H1 (cell line): ENCODE measurements around the gene C20orf144. TPM values are rescaled to one million over a fixed set of nuclear protein-coding genes. Genes with fewer than 3 reads are reported as not detected.
"Not testable (repeated sequence)": the region's sequence is repeated elsewhere in the genome, so short reads cannot be mapped to it uniquely, and the experiment has no call there.

ENCODE experiments used
- CTCF ChIA-PET: fragments of 300-600 bp; sonication (Branson Sonifier 250); formaldehyde crosslinking; loops from one replicate; lab custom pipeline; 2021; ENCODE audit not compliant: partially characterized antibody; lab: Charles Lee
- POLR2A ChIA-PET: fragments of 300-600 bp; sonication (Branson Sonifier 250); formaldehyde crosslinking; loops from one replicate; lab custom pipeline; 2021; ENCODE audit warnings: inconsistent platforms; ENCODE audit not compliant: partially characterized antibody; lab: Charles Lee
- DNase-seq, 2 experiments: peaks; one replicate each; pipeline versions ENCODE4 v3.0.0 to v3.0.0-alpha.2; 2010 to 2022; ENCODE audit warnings: low spot score in 2 of 2, low read depth in 1 of 2, mixed read lengths in 1 of 2
- FAIRE-seq: peaks from 2 replicates; lab custom pipeline; 2011; peaks lifted over from hg19 to GRCh38; lab: Jason Lieb, UNC
- H2AFZ ChIP-seq: 2 replicates; pipeline ENCODE4 v1.8.1; 2012; ENCODE audit warnings: low read length, inconsistent platforms
- H2AK5ac ChIP-seq: 2 replicates; pipeline ENCODE4 v1.6.1; 2013; ENCODE audit warnings: low read depth, low read length
- H2BK120ac ChIP-seq: replicated peaks from 2 replicates; pipeline ENCODE3; 2013; ENCODE audit warnings: low read depth, low read length, inconsistent platforms
- H2BK12ac ChIP-seq: 2 replicates; pipeline ENCODE4 v1.6.1; 2013; ENCODE audit warnings: low read depth, low read length
- H2BK15ac ChIP-seq: 2 replicates; pipeline ENCODE4 v1.6.1; 2013; ENCODE audit warnings: low read length
- H2BK20ac ChIP-seq: 2 replicates; pipeline ENCODE4 v1.6.1; 2013; ENCODE audit warnings: low read length
- H2BK5ac ChIP-seq: 2 replicates; pipeline ENCODE4 v1.6.1; 2013; ENCODE audit warnings: low read depth, low read length
- H3K14ac ChIP-seq: 2 replicates; pipeline ENCODE4 v1.6.1; 2013; ENCODE audit warnings: inconsistent platforms; ENCODE audit not compliant: insufficient read length
- H3K18ac ChIP-seq: 2 replicates; pipeline ENCODE4 v1.6.1; 2013; ENCODE audit warnings: low read length; ENCODE audit errors: extremely low read depth
- H3K23ac ChIP-seq: 2 replicates; pipeline ENCODE4 v1.6.1; 2013; ENCODE audit warnings: inconsistent platforms; ENCODE audit not compliant: insufficient read length
- H3K23me2 ChIP-seq: 2 replicates; pipeline ENCODE4 v1.6.1; 2013; ENCODE audit warnings: low read depth, low read length
- H3K27ac ChIP-seq: 2 replicates; pipeline ENCODE4 v1.6.1; 2011; ENCODE audit warnings: low read depth, low read length, inconsistent platforms
- H3K27me3 ChIP-seq, 4 experiments: replicated peaks in 1 of 4; 1 replicate in 1 of 4; 2 replicates in 3 of 4; pipeline versions ENCODE4 v1.6.1 to v1.8.1; 2011 to 2013; ENCODE audit warnings: low read length in 3 of 4, mild to moderate bottlenecking in 3 of 4, inconsistent platforms in 2 of 4, mixed read lengths in 2 of 4, moderate library complexity in 1 of 4; ENCODE audit not compliant: control insufficient read depth in 3 of 4, insufficient read depth in 3 of 4; ENCODE audit errors: extremely low read depth in 1 of 4
- H3K36me3 ChIP-seq, 4 experiments: 2 replicates each; pipeline versions ENCODE4 v1.6.1 to v1.8.1; 2011 to 2013; ENCODE audit warnings: mild to moderate bottlenecking in 4 of 4, low read length in 3 of 4, moderate library complexity in 2 of 4, control low read depth in 1 of 4, inconsistent platforms in 1 of 4; ENCODE audit not compliant: insufficient read depth in 4 of 4, control insufficient read depth in 2 of 4
- H3K4ac ChIP-seq: replicated peaks from 2 replicates; pipeline ENCODE3; 2013; ENCODE audit warnings: low read length, low read depth, mixed read lengths, inconsistent platforms; ENCODE audit not compliant: insufficient read length
- H3K4me1 ChIP-seq, 4 experiments: replicated peaks in 1 of 4; 1 replicate in 1 of 4; 2 replicates in 3 of 4; pipeline versions ENCODE4 v1.6.1 to v1.8.1; 2011 to 2013; ENCODE audit warnings: low read length in 3 of 4, inconsistent platforms in 2 of 4, mixed read lengths in 1 of 4; ENCODE audit not compliant: insufficient read depth in 4 of 4, control insufficient read depth in 3 of 4
- H3K4me2 ChIP-seq, 2 experiments: 2 replicates each; pipeline versions ENCODE4 v1.6.1 to v1.8.1; 2011 to 2013; ENCODE audit warnings: low read depth in 2 of 2, low read length in 2 of 2, control low read depth in 1 of 2, inconsistent platforms in 1 of 2, mild to moderate bottlenecking in 1 of 2; ENCODE audit not compliant: insufficient read depth in 1 of 2
- H3K4me3 ChIP-seq, 4 experiments: fragments of 200-600, 300-600 bp in 1 of 4; sonication (generic), shearing (Covaris generic), sonication (Bioruptor Twin) in 1 of 4; 2 replicates each; pipeline versions ENCODE4 v1.5.1 to v1.8.1; 2011 to 2016; ENCODE audit warnings: low read length in 4 of 4, low read depth in 3 of 4, control low read depth in 2 of 4, inconsistent platforms in 2 of 4, mild to moderate bottlenecking in 2 of 4, mixed read lengths in 1 of 4, moderate library complexity in 1 of 4; ENCODE audit not compliant: insufficient read depth in 2 of 4; ENCODE audit errors: extremely low read depth in 1 of 4
- H3K56ac ChIP-seq: replicated peaks from 2 replicates; pipeline ENCODE3; 2013; ENCODE audit warnings: low read depth, mild to moderate bottlenecking, mixed read lengths, low read length, inconsistent platforms; ENCODE audit not compliant: insufficient read length
- H3K79me1 ChIP-seq: 2 replicates; pipeline ENCODE4 v1.6.1; 2013; ENCODE audit warnings: low read depth, low read length, control low read depth
- H3K79me2 ChIP-seq, 2 experiments: 2 replicates each; pipeline versions ENCODE4 v1.6.1 to v1.8.1; 2012 to 2013; ENCODE audit warnings: low read length in 2 of 2, mild to moderate bottlenecking in 2 of 2, inconsistent platforms in 1 of 2; ENCODE audit not compliant: insufficient read depth in 2 of 2, control insufficient read depth in 1 of 2
- H3K9ac ChIP-seq, 4 experiments: replicated peaks in 1 of 4; 1 replicate in 1 of 4; 2 replicates in 3 of 4; pipeline versions ENCODE4 v1.6.1 to v1.8.1; 2011 to 2013; ENCODE audit warnings: low read depth in 3 of 4, low read length in 3 of 4, control low read depth in 2 of 4, mild to moderate bottlenecking in 2 of 4, moderate library complexity in 2 of 4, inconsistent platforms in 1 of 4; ENCODE audit errors: extremely low read depth in 1 of 4
- H3K9me3 ChIP-seq, 2 experiments: 2 replicates each; pipeline versions ENCODE4 v1.6.1 to v1.8.1; 2012 to 2013; ENCODE audit warnings: mild to moderate bottlenecking in 2 of 2, moderate library complexity in 2 of 2, control low read depth in 1 of 2, inconsistent platforms in 1 of 2, low read depth in 1 of 2, low read length in 1 of 2, mixed read lengths in 1 of 2; ENCODE audit not compliant: insufficient read depth in 2 of 2
- H4K20me1 ChIP-seq, 2 experiments: replicated peaks in 1 of 2; 2 replicates each; pipeline versions ENCODE3 to v1.8.1; 2011 to 2013; ENCODE audit warnings: inconsistent platforms in 2 of 2, low read length in 2 of 2, mild to moderate bottlenecking in 1 of 2; ENCODE audit not compliant: insufficient read depth in 2 of 2, control insufficient read depth in 1 of 2
- H4K5ac ChIP-seq: 2 replicates; pipeline ENCODE4 v1.6.1; 2013; ENCODE audit warnings: low read length, low read depth, mixed read lengths, inconsistent platforms; ENCODE audit not compliant: insufficient read length
- H4K8ac ChIP-seq: 2 replicates; pipeline ENCODE4 v1.8.0; 2013; ENCODE audit warnings: mild to moderate bottlenecking, moderate library complexity, low read length, inconsistent platforms; ENCODE audit not compliant: insufficient read depth; ENCODE audit errors: extremely low read depth
- H4K91ac ChIP-seq: replicated peaks from 2 replicates; pipeline ENCODE3; 2013; ENCODE audit warnings: low read length, mixed read lengths, inconsistent platforms; ENCODE audit not compliant: insufficient read length
- WGBS, 2 experiments: shearing (Covaris generic) in 1 of 2; methylation state at CpG; one replicate each; pipeline versions ENCODE4 v1.1.6 to v1.1.7; 2013 to 2015; ENCODE audit warnings: low lambda C conversion rate in 2 of 2, mixed read lengths in 2 of 2, inconsistent platforms in 1 of 2, low coverage in 1 of 2, missing lambda C conversion rate in 1 of 2; ENCODE audit not compliant: insufficient replicate concordance in 2 of 2, insufficient coverage in 1 of 2, insufficient read length in 1 of 2; ENCODE audit errors: extremely low coverage in 1 of 2, missing lambda C conversion rate in 1 of 2; 5-methylcytosine and 5-hydroxymethylcytosine counted together
- polyA plus RNA-seq, 7 experiments: library from polyadenylated mRNA; depleted of rRNA in 3 of 7; stranded (reverse) in 5 of 7; unstranded in 2 of 7; fragments of >200 nt in 5 of 7; fragments of 200-250 nt in 2 of 7; gene quantifications; 1 replicate in 5 of 7; 2 replicates in 1 of 7; 4 replicates in 1 of 7; pipeline versions ENCODE4 v1.2.1 to v1.2.3, GENCODE V29; 2011 to 2013; ENCODE audit warnings: missing spikeins in 2 of 7, mixed read lengths in 2 of 7
- total RNA-seq: library from RNA; stranded (reverse); fragmentation: NEBNext Ultra II Directional; extraction: Animal tissue kit (Norgen Biotek cat#: 25700); gene quantifications from 2 replicates; pipeline ENCODE4 v1.2.1, GENCODE V29; 2021

C20orf144 gene
- total and polyA plus RNA-seq, 2 of the 8 experiments (the other 6 are each of a cell fraction or from before 2014, with no cell fraction given) = 0.21 to 0.24 TPM

DNA sequence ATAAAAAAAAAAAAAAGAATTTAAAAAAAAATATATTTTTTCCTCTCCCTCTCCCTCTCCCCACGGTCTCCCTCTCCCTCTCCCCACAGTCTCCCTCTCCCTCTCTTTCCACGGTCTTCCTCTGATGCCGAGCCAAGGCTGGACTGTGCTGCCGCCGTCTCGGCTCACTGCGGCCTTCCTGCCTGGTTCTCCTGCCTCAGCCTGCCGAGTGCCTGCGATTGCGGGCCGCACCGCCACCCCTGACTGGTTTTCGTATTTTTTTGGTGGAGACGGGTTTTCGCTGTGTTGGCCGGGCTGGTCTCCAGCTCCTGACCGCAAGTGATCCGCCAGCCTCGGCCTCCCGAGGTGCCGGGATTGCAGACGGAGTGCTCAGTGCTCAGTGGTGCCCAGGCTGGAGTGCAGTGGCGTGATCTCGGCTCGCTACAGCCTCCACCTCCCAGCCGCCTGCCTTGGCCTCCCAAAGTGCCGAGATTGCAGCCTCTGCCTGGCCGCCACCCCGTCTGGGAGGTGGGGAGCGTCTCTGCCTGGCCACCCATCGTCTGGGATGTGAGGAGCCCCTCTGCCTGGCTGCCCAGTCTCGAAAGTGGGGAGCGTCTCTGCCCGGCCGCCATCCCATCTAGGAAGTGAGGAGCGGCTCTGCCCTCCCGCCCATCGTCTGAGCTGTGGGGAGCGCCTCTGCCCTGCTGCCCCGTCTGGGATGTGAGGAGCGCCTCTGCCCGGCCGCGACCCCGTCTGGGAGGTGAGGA lies 38.7 kb downstream of the C20orf144 start:
- H3K79me2 ChIP-seq, H3K36me3 ChIP-seq, H2BK120ac ChIP-seq, H4K91ac ChIP-seq, H3K14ac ChIP-seq, H4K5ac ChIP-seq, POLR2A ChIA-PET, H4K8ac ChIP-seq, H4K20me1 ChIP-seq, H2BK20ac ChIP-seq, H3K23me2 ChIP-seq, H2BK5ac ChIP-seq, H3K4me2 ChIP-seq, H3K18ac ChIP-seq, H3K4ac ChIP-seq, FAIRE-seq, H3K27ac ChIP-seq, H3K4me1 ChIP-seq, H2BK15ac ChIP-seq, H2BK12ac ChIP-seq, H3K79me1 ChIP-seq, DNase-seq, H3K23ac ChIP-seq, H3K9ac ChIP-seq, H2AK5ac ChIP-seq, H3K27me3 ChIP-seq, H3K56ac ChIP-seq, H3K4me3 ChIP-seq, H2AFZ ChIP-seq: not testable (repeated sequence)
- CTCF ChIA-PET = interaction anchor here (0.6 kb wide), 1 partner anchor 35 kb away, joined by 3 read pairs; no protein-coding TSS in a partner anchor
- H3K9me3 ChIP-seq = peaks cover 5 to 29% of the 10 kb centered on the region in 2 experiments; a peak in 2 of 4 replicates
- WGBS, 2 experiments = 93% methylated on average over 29 of the region's 45 CpGs; no CpG with 5 or more reads in 1 of the 2 experiments
